NCI-H1436 treated with DMSO at 0.1 percent for 48 hours (cell line): ENCODE results near the gene MTA3.
"Not testable (repeated sequence)": the region's sequence is repeated elsewhere in the genome, so short reads cannot be mapped to it uniquely, and the experiment has no call there.

Source experiments
- DNase-seq: peaks from one replicate; lab custom pipeline; 2025; lab: John Stamatoyannopoulos, UW

The MTA3 gene

GRCh38 chr2:42567806-42568400 lies 529 bp upstream of the MTA3 start:
- DNase-seq, result peak; percentile 3

GRCh38 chr2:42569116-42569711 lies 782 bp downstream of the MTA3 start:
- peak; percentile 6 for DNase-seq

- DNase-seq, result no peak
Observed at GRCh38 chr2:42569883-42570282, 1.5 kb downstream of the MTA3 start.

- DNase-seq, result no peak
Observed at GRCh38 chr2:42572297-42573081, 4.1 kb downstream of the MTA3 start.

- DNase-seq, result no peak
Observed at GRCh38 chr2:42573256-42573655, 4.8 kb downstream of the MTA3 start.

- DNase-seq, result no peak
Observed at GRCh38 chr2:42575458-42576064, 7.1 kb downstream of the MTA3 start.

GRCh38 chr2:42578621-42579020 lies 10.2 kb downstream of the MTA3 start:
- DNase-seq, result no peak

- no peak for DNase-seq
Observed at GRCh38 chr2:42581257-42581656, 12.8 kb downstream of the MTA3 start.

GRCh38 chr2:42584628-42585027 lies 16.2 kb downstream of the MTA3 start:
- not testable (repeated sequence) for DNase-seq

GRCh38 chr2:42585779-42586178 lies 17.3 kb downstream of the MTA3 start:
- no peak for DNase-seq

- DNase-seq, result no peak
Observed at GRCh38 chr2:42587526-42588117, 19.2 kb downstream of the MTA3 start.

- no peak for DNase-seq
Observed at GRCh38 chr2:42588121-42588520, 19.7 kb downstream of the MTA3 start.

- no peak for DNase-seq
Observed at GRCh38 chr2:42590176-42590575, 21.7 kb downstream of the MTA3 start.

GRCh38 chr2:42593282-42593681 lies 24.9 kb downstream of the MTA3 start:
- no peak for DNase-seq

- no peak for DNase-seq
Observed at GRCh38 chr2:42598656-42599055, 30.2 kb downstream of the MTA3 start.

- DNase-seq, result no peak
Observed at GRCh38 chr2:42601076-42601475, 32.6 kb downstream of the MTA3 start.

GRCh38 chr2:42602218-42602875 lies 33.9 kb downstream of the MTA3 start:
- DNase-seq, result peak; percentile 3

- no peak for DNase-seq
Observed at GRCh38 chr2:42602876-42603219, 34.4 kb downstream of the MTA3 start.

- not testable (repeated sequence) for DNase-seq
Observed at GRCh38 chr2:42604341-42604867, 36.0 kb downstream of the MTA3 start.

GRCh38 chr2:42606166-42606565 lies 37.7 kb downstream of the MTA3 start:
- DNase-seq, result not testable (repeated sequence)

GRCh38 chr2:42607101-42607637 lies 38.7 kb downstream of the MTA3 start:
- no peak for DNase-seq
